ENCODE measurements around the gene NDUFS7.

DNA sequence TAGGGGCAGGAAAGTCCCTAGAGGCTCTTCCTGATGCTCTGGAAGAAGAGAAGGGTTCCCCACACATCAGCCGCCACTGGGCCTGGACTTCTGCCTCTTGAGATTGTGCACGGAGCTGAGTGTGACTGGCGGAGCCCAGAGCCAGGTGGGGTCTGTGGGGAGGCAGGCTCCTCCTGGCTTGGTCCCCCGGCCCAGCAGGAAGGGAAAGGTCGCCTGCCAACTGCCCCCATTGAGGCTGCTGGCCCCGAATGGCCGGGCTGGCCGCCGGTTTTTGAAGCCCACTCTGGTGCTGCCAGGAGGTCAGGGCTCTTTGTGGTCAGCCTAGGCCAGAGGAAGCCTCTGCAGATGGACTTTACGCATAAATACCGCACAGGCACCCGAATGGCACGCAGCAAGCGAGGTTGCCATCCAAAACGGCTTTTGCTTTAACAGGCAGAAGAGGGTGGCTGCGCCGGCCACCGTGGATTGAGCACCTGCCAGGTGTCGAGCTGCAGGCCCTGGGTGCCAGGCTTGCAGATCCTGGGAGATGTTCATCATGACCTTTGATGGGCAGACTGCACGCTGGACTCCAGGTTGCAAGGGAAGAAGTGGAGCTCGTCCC lies 28.7 kb downstream of the NDUFS7 start:
- TF ChIP-seq POLR2A (IDR thresholded peaks at IDR 0.05; ENCODE audit: low read depth, low read length) (no peak), POLR2AphosphoS5 (IDR thresholded peaks at IDR 0.05; ENCODE audit: low read depth, low read length) (no peak), TAF1 (IDR thresholded peaks at IDR 0.05; ENCODE audit: borderline replicate concordance, low read depth, low read length) (no peak)
